Peyer's patch (tissue), 4 donors: Measurements from ENCODE around the gene PRRG2.

Experiments
- POLR2A ChIP-seq, 2 donors: fragments of 450-650 bp; IDR thresholded peaks; one replicate each; pipeline ENCODE4 v1.5.1; 2017; ENCODE audit warnings: antibody characterized with exemption in 2 of 2, mild to moderate bottlenecking in 2 of 2, moderate library complexity in 2 of 2
- TF ChIP-seq, protein P1 (sequence below), 6 experiments: fragments of 450-650 bp in 4 of 6; fragments of 200-600 bp in 2 of 6; sonication (generic) in 1 of 6; IDR thresholded peaks; one replicate each; pipeline ENCODE4 v1.5.1; 2017 to 2019; ENCODE audit warnings: antibody characterized with exemption in 6 of 6, mild to moderate bottlenecking in 3 of 6, moderate library complexity in 1 of 6

DNA sequence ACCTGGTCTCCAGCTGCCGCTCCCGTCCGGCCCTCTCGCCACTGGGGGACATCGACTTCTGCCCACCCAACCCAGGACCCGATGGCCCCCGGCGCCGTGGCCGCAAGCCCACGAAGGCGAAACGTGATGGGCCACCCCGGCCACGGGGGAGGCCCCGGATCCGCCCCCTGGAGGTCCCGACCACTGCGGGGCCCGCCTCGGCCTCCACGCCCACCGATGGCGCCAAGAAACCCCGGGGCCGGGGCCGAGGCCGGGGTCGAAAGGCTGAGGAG is 16.5 kb downstream of the PRRG2 start:
- no peak for TF ChIP-seq POLR2A (IDR thresholded peaks at IDR 0.05)
- TF ChIP-seq, protein P1, sequence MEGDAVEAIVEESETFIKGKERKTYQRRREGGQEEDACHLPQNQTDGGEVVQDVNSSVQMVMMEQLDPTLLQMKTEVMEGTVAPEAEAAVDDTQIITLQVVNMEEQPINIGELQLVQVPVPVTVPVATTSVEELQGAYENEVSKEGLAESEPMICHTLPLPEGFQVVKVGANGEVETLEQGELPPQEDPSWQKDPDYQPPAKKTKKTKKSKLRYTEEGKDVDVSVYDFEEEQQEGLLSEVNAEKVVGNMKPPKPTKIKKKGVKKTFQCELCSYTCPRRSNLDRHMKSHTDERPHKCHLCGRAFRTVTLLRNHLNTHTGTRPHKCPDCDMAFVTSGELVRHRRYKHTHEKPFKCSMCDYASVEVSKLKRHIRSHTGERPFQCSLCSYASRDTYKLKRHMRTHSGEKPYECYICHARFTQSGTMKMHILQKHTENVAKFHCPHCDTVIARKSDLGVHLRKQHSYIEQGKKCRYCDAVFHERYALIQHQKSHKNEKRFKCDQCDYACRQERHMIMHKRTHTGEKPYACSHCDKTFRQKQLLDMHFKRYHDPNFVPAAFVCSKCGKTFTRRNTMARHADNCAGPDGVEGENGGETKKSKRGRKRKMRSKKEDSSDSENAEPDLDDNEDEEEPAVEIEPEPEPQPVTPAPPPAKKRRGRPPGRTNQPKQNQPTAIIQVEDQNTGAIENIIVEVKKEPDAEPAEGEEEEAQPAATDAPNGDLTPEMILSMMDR (IDR thresholded peaks at IDR 0.05), result no peak
